CD4-positive, alpha-beta T cell treated with Interleukin-6 at 100 ng/mL for 8 hours (primary cell): ENCODE data around the gene TMC6.
"Not testable (repeated sequence)": the region's sequence is repeated elsewhere in the genome, so short reads cannot be mapped to it uniquely, and the experiment has no call there.

Source experiments
- DNase-seq: peaks from one replicate; pipeline ENCODE4 v3.0.0-alpha.2; 2020; ENCODE audit warnings: mixed read lengths, low spot score

Gene TMC6

DNA sequence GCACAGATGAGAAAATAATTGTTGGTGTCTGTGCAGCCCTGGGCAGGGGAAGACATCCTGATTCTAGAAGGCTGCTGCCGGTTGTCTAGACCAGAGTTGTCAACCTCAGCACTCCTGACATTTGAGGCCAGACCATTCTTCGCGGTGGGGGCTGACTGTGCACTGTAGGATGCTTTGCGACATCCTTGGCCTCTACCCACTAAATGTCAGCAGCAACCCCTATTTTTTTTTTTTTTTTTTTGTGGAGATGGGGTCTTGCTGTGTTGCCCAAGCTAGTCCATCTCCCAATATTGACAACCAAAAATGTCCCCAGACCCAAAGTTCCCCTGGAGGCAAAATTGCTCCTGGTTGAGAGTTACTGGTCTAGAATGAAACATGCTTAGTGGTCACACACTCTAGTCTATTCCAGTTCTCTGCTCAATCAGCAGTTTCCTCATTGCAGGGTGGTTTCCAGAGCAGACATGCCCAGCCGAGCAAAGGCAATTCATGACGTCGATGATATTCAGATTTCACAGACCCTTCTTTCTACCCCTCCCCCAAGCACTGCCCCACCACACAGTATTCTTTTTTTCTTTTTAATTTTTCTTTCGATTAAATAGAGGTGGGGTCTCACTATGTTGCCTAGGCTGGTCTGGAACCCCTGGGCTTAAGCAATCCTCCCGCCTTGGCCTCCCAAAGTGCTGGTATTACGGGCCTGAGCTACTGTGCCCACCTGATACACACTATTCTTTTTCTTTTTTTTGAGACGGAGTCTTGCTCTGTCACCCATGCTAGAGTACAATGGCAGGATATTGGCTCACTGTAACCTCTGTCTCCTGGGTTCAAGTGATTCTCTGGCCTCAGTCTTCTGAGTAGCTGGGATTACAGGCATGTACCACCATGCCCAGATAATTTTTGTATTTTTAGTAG is 26.6 kb upstream of the TMC6 start:
- no peak for DNase-seq

- no peak for DNase-seq
Observed at GRCh38 chr17:78151514-78152008, 23.0 kb upstream of the TMC6 start.

GRCh38 chr17:78148286-78149016 is 19.9 kb upstream of the TMC6 start:
- DNase-seq, result no peak

DNA sequence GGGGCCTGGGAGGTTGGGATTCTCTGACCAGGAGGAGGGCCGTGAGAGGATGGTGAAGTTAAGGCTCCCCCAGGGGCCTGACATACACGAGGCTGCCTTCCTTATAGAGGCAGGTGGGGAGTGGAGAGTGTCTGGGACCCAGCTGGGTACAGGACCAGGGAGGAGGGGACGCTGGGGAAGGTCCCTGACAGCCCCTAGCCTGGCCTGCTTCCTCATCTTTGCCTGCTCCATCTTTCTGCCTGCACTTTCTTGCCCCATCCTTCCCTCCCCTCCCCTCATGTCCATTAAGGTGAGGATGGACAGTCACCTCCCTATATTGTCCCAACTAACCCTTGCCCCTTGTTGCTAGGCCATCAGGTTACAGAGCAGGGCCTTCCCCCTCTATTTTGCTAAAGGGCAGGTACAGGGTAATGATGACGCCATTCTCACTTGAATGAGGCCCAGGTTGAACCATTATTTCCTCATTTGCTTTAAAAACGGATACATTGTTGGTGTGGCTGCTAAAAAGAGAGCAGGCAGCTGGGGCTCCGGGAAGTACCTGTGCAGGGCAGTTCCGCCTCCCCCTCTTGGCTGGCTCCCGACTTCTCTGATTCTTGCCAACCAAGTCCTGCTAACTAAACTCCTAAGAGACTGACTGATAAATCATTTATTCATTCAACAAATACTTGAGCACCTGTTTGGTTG is 18.9 kb upstream of the TMC6 start:
- DNase-seq, result no peak

GRCh38 chr17:78146881-78147280 is 18.3 kb upstream of the TMC6 start:
- no peak for DNase-seq

DNA sequence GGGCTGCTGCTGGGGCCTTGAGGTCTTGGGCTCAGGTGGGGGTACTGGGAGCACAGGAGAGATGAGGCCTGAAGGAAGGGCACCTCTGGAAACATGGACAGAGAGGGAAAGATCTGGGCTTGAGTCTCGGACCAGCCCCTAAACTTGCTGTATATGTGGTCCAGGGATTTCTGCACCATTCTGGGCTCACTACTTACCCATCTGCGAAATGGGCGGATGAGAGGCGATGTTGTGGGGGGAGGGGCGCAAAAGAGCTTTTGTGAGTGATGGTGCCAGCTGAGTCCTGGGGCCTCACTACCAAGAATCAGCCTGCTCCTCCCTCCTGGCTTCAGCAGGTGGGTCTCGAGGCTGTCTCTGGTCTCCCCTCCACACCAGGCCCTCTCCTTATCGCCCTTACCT is 17.9 kb upstream of the TMC6 start:
- DNase-seq, result no peak

DNA sequence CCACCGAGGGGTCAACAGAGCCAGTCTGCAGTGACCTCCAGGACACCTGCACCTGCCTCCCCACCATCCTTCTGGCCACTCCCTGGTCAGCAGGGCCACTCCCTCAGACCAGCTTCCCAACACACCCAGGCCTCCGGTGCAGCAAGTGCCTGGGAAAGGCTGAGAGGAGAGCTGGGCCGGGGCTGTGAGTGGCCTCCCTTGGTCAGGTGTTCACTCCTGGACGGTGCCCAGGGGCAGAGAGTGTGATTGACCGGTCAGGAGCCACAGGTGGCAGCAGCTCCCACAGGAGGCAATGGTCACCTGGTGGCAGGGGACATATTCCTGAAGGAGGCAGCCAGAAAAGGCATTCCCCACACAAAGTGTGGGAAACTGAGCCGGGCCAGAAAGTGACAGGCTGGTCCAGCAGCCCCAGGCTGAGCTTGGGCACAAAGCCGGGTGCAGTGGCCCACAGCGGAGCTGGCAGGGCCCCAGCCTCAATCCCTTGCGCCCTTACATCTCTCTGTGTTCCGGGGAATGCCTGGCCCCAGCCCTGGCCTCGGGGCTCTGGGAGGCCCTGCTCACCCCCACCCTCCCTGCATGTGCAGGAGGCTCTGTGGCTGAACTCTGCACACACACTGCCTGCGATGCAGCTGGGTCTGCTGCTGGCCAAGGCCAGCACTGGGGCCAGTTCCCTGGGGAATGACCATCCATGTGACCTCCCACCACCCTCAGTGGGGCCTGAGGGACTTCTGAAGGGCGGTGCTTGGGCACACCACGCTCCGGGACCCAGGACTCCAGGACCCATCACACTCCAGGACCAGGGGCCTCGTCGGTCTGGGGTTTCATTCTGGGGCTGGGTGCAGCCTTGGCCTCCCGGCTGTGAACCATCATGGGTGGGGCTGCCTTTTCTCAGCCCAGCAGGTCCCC is 16.4 kb upstream of the TMC6 start:
- DNase-seq, result no peak

GRCh38 chr17:78144147-78144719 is 15.7 kb upstream of the TMC6 start:
- no peak for DNase-seq

- no peak for DNase-seq
Observed at GRCh38 chr17:78143214-78144146, 14.9 kb upstream of the TMC6 start.

DNA sequence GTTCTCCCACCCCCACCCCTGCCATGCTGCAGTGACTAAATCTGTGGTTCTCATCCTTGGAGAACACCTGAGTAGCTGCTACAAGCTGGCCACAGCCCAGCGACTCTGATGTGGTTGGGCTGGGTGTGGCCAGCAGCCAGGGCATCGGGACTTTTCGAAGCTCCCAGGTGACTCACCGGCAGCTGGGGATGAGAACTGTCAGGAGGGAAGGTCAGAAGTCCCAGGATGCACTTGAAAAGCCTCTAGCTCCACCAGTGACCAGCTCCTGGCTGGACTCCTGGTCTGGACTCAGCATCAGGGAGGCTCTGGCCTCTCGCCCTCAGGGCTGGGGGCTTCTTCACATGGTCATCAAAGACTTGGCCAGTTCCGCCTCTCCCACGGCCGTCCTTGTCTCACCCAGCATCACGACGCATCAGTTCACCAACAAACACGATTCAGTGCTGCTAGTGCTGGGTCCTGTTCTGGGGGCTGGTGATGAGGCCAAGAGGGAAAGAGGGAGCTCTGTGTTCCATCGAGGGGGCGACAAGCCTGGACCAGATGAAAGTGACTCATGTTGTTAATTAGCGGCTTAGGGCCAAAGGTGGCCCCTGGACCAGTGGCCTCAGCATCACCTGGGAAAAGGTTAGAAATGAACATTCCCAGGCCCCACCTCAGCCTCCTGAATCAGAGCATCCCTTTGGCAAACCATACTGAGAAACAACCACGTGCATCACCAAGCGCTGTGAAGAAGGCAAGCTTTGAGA is 13.7 kb upstream of the TMC6 start:
- no peak for DNase-seq

GRCh38 chr17:78141437-78142118 is 13.0 kb upstream of the TMC6 start:
- DNase-seq, result no peak

DNA sequence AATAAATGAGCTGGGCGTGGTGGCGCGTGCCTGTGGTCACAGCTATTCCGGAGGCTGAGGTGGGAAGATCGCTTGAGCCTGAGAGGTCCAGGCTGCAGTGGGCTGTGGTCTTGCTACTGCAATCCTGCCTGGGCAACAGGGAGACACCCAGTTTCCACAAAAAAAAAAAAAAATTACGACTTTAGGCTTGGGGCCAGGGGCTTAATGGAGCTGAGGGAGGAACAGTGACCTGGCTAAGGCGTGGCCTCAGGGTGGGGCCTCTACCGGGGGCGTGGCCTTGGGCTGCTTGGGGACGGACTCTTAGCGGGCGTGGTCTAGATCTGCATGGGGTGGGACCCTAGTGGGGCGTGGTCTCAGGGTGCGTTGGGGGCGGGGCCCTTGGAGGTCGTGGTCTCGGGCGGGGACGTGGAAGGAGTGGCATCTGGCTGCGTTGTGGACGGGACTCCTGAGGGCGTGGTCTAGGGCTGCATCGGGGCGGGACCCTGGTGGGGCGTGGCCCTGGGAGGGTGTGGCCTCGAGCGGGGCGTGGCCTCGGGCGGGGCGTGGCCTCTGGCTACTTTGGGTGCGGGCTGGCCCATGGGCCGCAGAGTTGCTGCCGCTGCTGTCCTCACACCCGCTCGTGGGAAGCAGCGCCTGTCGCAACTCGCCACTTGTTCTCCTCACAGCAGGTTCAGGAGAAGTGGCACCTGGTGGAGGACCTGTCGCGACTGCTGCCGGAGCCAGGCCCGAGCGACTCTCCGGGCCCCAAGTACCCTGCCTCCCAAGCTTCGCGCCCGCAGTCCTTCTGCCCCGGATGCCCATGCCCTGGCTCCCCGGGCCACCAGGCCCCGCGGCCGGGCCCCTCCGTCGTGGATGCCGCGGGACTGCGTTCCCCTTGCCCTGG is 11.9 kb upstream of the TMC6 start:
- DNase-seq, result peak; percentile 93

GRCh38 chr17:78139861-78140168 is 11.3 kb upstream of the TMC6 start:
- not testable (repeated sequence) for DNase-seq

- no peak for DNase-seq
Observed at GRCh38 chr17:78138204-78139060, 9.9 kb upstream of the TMC6 start.

GRCh38 chr17:78137392-78138203 is 9.0 kb upstream of the TMC6 start:
- peak; percentile 49 for DNase-seq
